Measurements from ENCODE around the gene NBAS.

- TF ChIP-seq CTCF (optimal IDR thresholded peaks at IDR 0.05 in 1 of 3, IDR thresholded peaks at IDR 0.05 in 1 of 3, conservative IDR thresholded peaks at IDR 0.05 in 1 of 3; ENCODE audit: extremely low read depth in 1 of 3, insufficient read depth in 2 of 3, low read length in 3 of 3) (no peak), EZH2 (IDR thresholded peaks at IDR 0.05; ENCODE audit: low read length) (no peak)
Observed at GRCh38 chr2:15594291-15595256, 33.4 kb upstream of the NBAS start.

Data from keratinocyte (primary cell).